HCT116 (cell line): ENCODE results near the gene MDM2. TPM values are rescaled to one million over a fixed set of nuclear protein-coding genes. Genes with fewer than 3 reads are reported as not detected.

Experiments
- ATAC-seq: fragments of 200-7000 bp; cut with Tn5 transposase; 2 replicates; pipeline ENCODE4 v1.9.1; 2020; ENCODE audit warnings: mild to moderate bottlenecking, moderate library complexity
- BruUV-seq: library from RNA; stranded (reverse); fragments of 400-500 nt; replicated peaks from 2 replicates; lab custom pipeline; 2021; lab: Mats Ljungman, UMichigan
- CTCF ChIA-PET: fragments of 300-600 bp; sonication (Branson Sonifier 250); formaldehyde crosslinking; loops from one replicate; lab custom pipeline; 2021; ENCODE audit warnings: antibody characterized with exemption; lab: Charles Lee
- POLR2A ChIA-PET: fragments of 300-600, 350-600 bp; sonication (Branson Sonifier 250); formaldehyde crosslinking; loops from one replicate; lab custom pipeline; 2021; ENCODE audit warnings: antibody characterized with exemption; lab: Charles Lee
- RAD21 ChIA-PET, 2 experiments: fragments of 300-600 bp; sonication (Branson Sonifier 250); formaldehyde crosslinking; loops; one replicate each; lab custom pipeline; 2023; ENCODE audit warnings: low total read pairs in 2 of 2; ENCODE audit not compliant: uncharacterized antibody in 2 of 2, unreplicated experiment in 2 of 2, low non-redundant PET in 1 of 2; lab: Charles Lee
- DNase-seq: peaks from one replicate; pipeline ENCODE4 v3.0.0-alpha.2; 2010; ENCODE audit warnings: low read depth, low spot score
- H2AFZ ChIP-seq: fragments of 200-600 bp; shearing (Covaris generic), sonication (generic); 2 replicates; pipeline ENCODE4 v1.6.1; 2017; ENCODE audit warnings: low read depth, mixed run types, mixed read lengths, antibody characterized with exemption, low read length; ENCODE audit not compliant: poor library complexity, severe bottlenecking
- H3K27ac ChIP-seq: 2 replicates; pipeline ENCODE4 v1.5.1; 2012; ENCODE audit warnings: low read depth, low read length
- H3K27me3 ChIP-seq: fragments of 200-600 bp; sonication (generic); 2 replicates; pipeline ENCODE4 v1.6.1; 2016; ENCODE audit warnings: mixed run types, low read length, mixed read lengths; ENCODE audit not compliant: insufficient read depth
- H3K36me3 ChIP-seq, 2 experiments: fragments of 200-500 bp in 1 of 2; fragments of 200-600 bp in 1 of 2; sonication (Bioruptor generic) in 1 of 2; sonication (generic) in 1 of 2; 2 replicates each; pipeline versions ENCODE4 v1.5.1 to v1.6.1; 2014 to 2016; ENCODE audit warnings: low read length in 2 of 2, inconsistent platforms in 1 of 2, mixed read lengths in 1 of 2, mixed run types in 1 of 2; ENCODE audit not compliant: insufficient read depth in 2 of 2, control insufficient read depth in 1 of 2
- H3K4me1 ChIP-seq, 2 experiments: fragments of 200-600 bp in 1 of 2; sonication (generic) in 1 of 2; 2 replicates each; pipeline versions ENCODE4 v1.5.1 to v1.6.1; 2012 to 2017; ENCODE audit warnings: low read length in 2 of 2, inconsistent platforms in 1 of 2, mild to moderate bottlenecking in 1 of 2, mixed read lengths in 1 of 2, mixed run types in 1 of 2, moderate library complexity in 1 of 2; ENCODE audit not compliant: insufficient read depth in 2 of 2, control insufficient read depth in 1 of 2
- H3K4me2 ChIP-seq: fragments of 200-600 bp; sonication (generic); 2 replicates; pipeline ENCODE4 v1.6.1; 2017; ENCODE audit warnings: mixed run types, low read length, mixed read lengths
- H3K4me3 ChIP-seq, 2 experiments: fragments of 200-600 bp in 1 of 2; sonication (generic) in 1 of 2; replicated peaks in 1 of 2; 2 replicates each; pipeline ENCODE4 v1.5.1; 2011 to 2016; ENCODE audit warnings: low read length in 2 of 2, control low read depth in 1 of 2, low read depth in 1 of 2, mild to moderate bottlenecking in 1 of 2, mixed read lengths in 1 of 2, mixed run types in 1 of 2
- H3K79me2 ChIP-seq: fragments of 200-600 bp; sonication (generic); 2 replicates; pipeline ENCODE4 v1.6.1; 2017; ENCODE audit warnings: mild to moderate bottlenecking, mixed run types, low read length, moderate library complexity, mixed read lengths; ENCODE audit not compliant: insufficient read depth
- H3K9ac ChIP-seq: fragments of 200-600 bp; sonication (generic); 2 replicates; pipeline ENCODE4 v1.6.1; 2016; ENCODE audit warnings: low read length, mixed read lengths
- H3K9me2 ChIP-seq: fragments of 200-600 bp; sonication (generic), shearing (Covaris generic); 2 replicates; pipeline ENCODE4 v1.6.1; 2017; ENCODE audit warnings: mixed run types, mild to moderate bottlenecking, moderate library complexity; ENCODE audit not compliant: insufficient read depth
- H3K9me3 ChIP-seq, 2 experiments: fragments of 200-500 bp in 1 of 2; fragments of 200-600 bp in 1 of 2; sonication (Bioruptor generic) in 1 of 2; sonication (generic) in 1 of 2; 2 replicates each; pipeline ENCODE4 v1.6.1; 2014 to 2017; ENCODE audit warnings: low read length in 2 of 2, mixed read lengths in 2 of 2, inconsistent platforms in 1 of 2, low read depth in 1 of 2, mild to moderate bottlenecking in 1 of 2, mixed run types in 1 of 2, moderate library complexity in 1 of 2; ENCODE audit not compliant: control insufficient read depth in 1 of 2, insufficient read depth in 1 of 2
- H4K20me1 ChIP-seq: fragments of 200-600 bp; sonication (generic), shearing (Covaris generic); 2 replicates; pipeline ENCODE4 v1.6.1; 2017; ENCODE audit warnings: mixed run types, mild to moderate bottlenecking, moderate library complexity; ENCODE audit not compliant: insufficient read depth
- CBX3 ChIP-seq: IDR thresholded peaks from 2 replicates; pipeline ENCODE4 v1.6.1; 2012; ENCODE audit warnings: low read depth
- CEBPB ChIP-seq: IDR thresholded peaks from 2 replicates; pipeline ENCODE4 v1.6.1; 2012; ENCODE audit warnings: low read depth
- ELF1 ChIP-seq: IDR thresholded peaks from 2 replicates; pipeline ENCODE4 v1.6.1; 2012; ENCODE audit warnings: low read depth, borderline replicate concordance
- SP1 ChIP-seq: IDR thresholded peaks from 2 replicates; pipeline ENCODE4 v1.6.1; 2012; ENCODE audit warnings: low read depth
- SRF ChIP-seq: IDR thresholded peaks from 2 replicates; pipeline ENCODE4 v1.6.1; 2012; ENCODE audit warnings: low read depth
- ZFX ChIP-seq: fragments of 450-650 bp; IDR thresholded peaks from 2 replicates; pipeline ENCODE4 v1.6.1; 2017
- ZNF274 ChIP-seq: fragments of 200-500 bp; sonication (Bioruptor generic); IDR thresholded peaks from 2 replicates; pipeline ENCODE4 v1.6.1; 2014; ENCODE audit warnings: mild to moderate bottlenecking, low read depth, low read length, inconsistent platforms
- intact Hi-C: fragments of 100-400 bp; cut with micrococcal nuclease; formaldehyde crosslinking; loops from 2 replicates; pipeline ENCODE4 v1.10.0; 2022
- total RNA-seq: library from RNA; stranded (reverse); gene quantifications from one replicate; pipeline ENCODE4 v1.2.1, GENCODE V29; 2021; ENCODE audit not compliant: unreplicated experiment
- TF ChIP-seq, protein P1 (sequence below): IDR thresholded peaks from 2 replicates; pipeline ENCODE4 v1.6.1; 2012; ENCODE audit warnings: low read depth
- TF ChIP-seq, protein P2 (sequence below): IDR thresholded peaks from 2 replicates; pipeline ENCODE4 v1.6.1; 2011; ENCODE audit warnings: mild to moderate bottlenecking, low read length, moderate library complexity; ENCODE audit not compliant: insufficient replicate concordance; ENCODE audit errors: extremely low read depth

MDM2 gene
- total RNA-seq, 1 experiment from 2014 or later = 170 TPM

DNA sequence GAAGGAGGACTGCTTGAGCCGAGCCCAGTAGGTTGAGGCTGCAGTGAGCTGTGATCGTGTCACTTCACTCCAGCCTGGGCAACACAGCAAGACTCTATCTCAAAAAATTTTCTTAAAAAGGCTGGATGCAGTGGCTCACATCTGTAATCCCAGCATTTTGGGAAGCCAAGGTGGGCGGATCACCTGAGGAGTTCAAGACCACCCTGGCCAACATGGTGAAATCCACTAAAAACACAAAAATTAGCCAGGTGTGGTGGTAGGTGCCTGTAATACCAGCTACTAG is 17.1 kb upstream of the MDM2 start:
- no peak for ATAC-seq
- no peaks in the 10 kb centered on the region for H3K79me2 ChIP-seq
- peaks cover 8 to 35% of the 10 kb centered on the region in 2 experiments for H3K4me1 ChIP-seq
- POLR2A ChIA-PET = no interaction called here
- H3K9me2 ChIP-seq = no peaks in the 10 kb centered on the region
- no peak for DNase-seq
- intact Hi-C loops = no loop called here
- H3K27ac ChIP-seq = no peak overlapping the region
- TF ChIP-seq SP1 = no peak
- TF ChIP-seq ELF1 = no peak
- TF ChIP-seq, protein P1, sequence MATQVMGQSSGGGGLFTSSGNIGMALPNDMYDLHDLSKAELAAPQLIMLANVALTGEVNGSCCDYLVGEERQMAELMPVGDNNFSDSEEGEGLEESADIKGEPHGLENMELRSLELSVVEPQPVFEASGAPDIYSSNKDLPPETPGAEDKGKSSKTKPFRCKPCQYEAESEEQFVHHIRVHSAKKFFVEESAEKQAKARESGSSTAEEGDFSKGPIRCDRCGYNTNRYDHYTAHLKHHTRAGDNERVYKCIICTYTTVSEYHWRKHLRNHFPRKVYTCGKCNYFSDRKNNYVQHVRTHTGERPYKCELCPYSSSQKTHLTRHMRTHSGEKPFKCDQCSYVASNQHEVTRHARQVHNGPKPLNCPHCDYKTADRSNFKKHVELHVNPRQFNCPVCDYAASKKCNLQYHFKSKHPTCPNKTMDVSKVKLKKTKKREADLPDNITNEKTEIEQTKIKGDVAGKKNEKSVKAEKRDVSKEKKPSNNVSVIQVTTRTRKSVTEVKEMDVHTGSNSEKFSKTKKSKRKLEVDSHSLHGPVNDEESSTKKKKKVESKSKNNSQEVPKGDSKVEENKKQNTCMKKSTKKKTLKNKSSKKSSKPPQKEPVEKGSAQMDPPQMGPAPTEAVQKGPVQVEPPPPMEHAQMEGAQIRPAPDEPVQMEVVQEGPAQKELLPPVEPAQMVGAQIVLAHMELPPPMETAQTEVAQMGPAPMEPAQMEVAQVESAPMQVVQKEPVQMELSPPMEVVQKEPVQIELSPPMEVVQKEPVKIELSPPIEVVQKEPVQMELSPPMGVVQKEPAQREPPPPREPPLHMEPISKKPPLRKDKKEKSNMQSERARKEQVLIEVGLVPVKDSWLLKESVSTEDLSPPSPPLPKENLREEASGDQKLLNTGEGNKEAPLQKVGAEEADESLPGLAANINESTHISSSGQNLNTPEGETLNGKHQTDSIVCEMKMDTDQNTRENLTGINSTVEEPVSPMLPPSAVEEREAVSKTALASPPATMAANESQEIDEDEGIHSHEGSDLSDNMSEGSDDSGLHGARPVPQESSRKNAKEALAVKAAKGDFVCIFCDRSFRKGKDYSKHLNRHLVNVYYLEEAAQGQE = no peak
- no peak for TF ChIP-seq ZNF274
- no peak for TF ChIP-seq CBX3
- TF ChIP-seq, protein P2, sequence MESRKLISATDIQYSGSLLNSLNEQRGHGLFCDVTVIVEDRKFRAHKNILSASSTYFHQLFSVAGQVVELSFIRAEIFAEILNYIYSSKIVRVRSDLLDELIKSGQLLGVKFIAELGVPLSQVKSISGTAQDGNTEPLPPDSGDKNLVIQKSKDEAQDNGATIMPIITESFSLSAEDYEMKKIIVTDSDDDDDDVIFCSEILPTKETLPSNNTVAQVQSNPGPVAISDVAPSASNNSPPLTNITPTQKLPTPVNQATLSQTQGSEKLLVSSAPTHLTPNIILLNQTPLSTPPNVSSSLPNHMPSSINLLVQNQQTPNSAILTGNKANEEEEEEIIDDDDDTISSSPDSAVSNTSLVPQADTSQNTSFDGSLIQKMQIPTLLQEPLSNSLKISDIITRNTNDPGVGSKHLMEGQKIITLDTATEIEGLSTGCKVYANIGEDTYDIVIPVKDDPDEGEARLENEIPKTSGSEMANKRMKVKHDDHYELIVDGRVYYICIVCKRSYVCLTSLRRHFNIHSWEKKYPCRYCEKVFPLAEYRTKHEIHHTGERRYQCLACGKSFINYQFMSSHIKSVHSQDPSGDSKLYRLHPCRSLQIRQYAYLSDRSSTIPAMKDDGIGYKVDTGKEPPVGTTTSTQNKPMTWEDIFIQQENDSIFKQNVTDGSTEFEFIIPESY = no peak
- TF ChIP-seq ZFX = no peak
- TF ChIP-seq CEBPB = no peak
- TF ChIP-seq SRF = no peak
- H3K36me3 ChIP-seq = no peaks in the 10 kb centered on the region
- no peaks in the 10 kb centered on the region for H3K27me3 ChIP-seq
- H3K4me2 ChIP-seq = no peak overlapping the region
- H2AFZ ChIP-seq = no peak overlapping the region
- RAD21 ChIA-PET = no interaction called here
- H4K20me1 ChIP-seq = no peaks in the 10 kb centered on the region
- no peak overlapping the region for H3K9ac ChIP-seq
- no peaks in the 10 kb centered on the region for H3K9me3 ChIP-seq
- CTCF ChIA-PET = no interaction called here
- no TSS peak for BruUV-seq
- no peak overlapping the region for H3K4me3 ChIP-seq
